Measurements from ENCODE around the gene SCYL1.
A peak's percentile ranks its signal among the peaks of the same experiment; 100 is the strongest.
"Not testable (repeated sequence)": the region's sequence is repeated elsewhere in the genome, so short reads cannot be mapped to it uniquely, and the experiment has no call there.

Gene SCYL1

GRCh38 chr11:65558002-65558929 is 33.4 kb downstream of the SCYL1 start, which contains the start of gene LTBP3:
Gene LTBP3 (minus strand): TSS chr11:65558359. CDS start chr11:65557959, 400 bp downstream.
- no peaks in the 10 kb centered on the region for H3K36me3 ChIP-seq (ENCODE audit: control insufficient read depth, insufficient read depth, low read length)
- 1 to 2% methylated on average over 35 to 36 of the region's 79 CpGs for whole genome bisulfite sequencing, 2 experiments (ENCODE audit: insufficient coverage in 2 of 2)
- no peaks in the 10 kb centered on the region for H3K9me3 ChIP-seq (ENCODE audit: control insufficient read depth, low read length)
- peak within 1 kb of the TSS; percentile 67 for H3K27ac ChIP-seq (ENCODE audit: low read depth, low read length, severe bottlenecking)
- peaks cover 59% of the 10 kb centered on the region for H3K4me1 ChIP-seq (ENCODE audit: control insufficient read depth, insufficient read depth, low read length, poor library complexity, severe bottlenecking)
- peak within 1 kb of the TSS; percentile 44 for H3K4me3 ChIP-seq (ENCODE audit: extremely low read depth, insufficient read depth, low read length, poor library complexity, severe bottlenecking)

DNA sequence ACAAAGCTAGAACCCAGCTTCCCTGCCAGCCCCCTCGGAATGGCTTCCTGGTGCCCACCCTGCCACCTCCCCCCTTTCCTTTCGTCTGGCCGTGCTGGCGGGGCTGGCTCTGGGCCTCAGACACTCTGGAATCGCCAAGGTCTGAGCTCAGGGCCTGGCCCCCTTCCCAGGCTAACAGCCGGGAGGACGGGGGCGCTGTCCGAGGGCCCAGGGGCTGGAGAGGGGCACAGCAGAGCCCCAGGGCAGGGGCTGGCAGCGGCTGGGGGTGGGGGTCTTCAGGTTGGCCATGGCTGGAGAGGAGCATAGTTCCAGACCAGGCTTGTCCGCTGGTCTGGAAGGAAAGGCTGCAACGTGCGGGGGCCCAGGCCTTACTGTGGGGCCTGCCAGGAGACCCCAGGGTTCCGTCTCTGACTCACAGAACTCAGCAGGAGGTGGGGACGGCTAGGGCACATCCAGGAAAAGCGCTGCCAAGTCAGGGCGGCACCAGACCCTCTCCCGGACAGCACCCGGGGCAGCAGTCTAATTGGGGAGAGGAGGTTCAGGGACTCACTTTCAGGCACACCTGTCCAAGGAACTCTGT is 34.1 kb downstream of the SCYL1 start:
- peak overlapping the region; percentile 44 for H3K4me3 ChIP-seq (ENCODE audit: extremely low read depth, insufficient read depth, low read length, poor library complexity, severe bottlenecking)
- 68 to 69% methylated on average over 9 to 19 of the region's 19 CpGs for WGBS, 2 experiments (ENCODE audit: insufficient coverage in 2 of 2)
- peak overlapping the region; percentile 67 for H3K27ac ChIP-seq (ENCODE audit: low read depth, low read length, severe bottlenecking)
- H3K4me1 ChIP-seq (ENCODE audit: control insufficient read depth, insufficient read depth, low read length, poor library complexity, severe bottlenecking), result peaks cover 53% of the 10 kb centered on the region
- H3K36me3 ChIP-seq (ENCODE audit: control insufficient read depth, insufficient read depth, low read length), result no peaks in the 10 kb centered on the region
- no peaks in the 10 kb centered on the region for H3K9me3 ChIP-seq (ENCODE audit: control insufficient read depth, low read length)

DNA sequence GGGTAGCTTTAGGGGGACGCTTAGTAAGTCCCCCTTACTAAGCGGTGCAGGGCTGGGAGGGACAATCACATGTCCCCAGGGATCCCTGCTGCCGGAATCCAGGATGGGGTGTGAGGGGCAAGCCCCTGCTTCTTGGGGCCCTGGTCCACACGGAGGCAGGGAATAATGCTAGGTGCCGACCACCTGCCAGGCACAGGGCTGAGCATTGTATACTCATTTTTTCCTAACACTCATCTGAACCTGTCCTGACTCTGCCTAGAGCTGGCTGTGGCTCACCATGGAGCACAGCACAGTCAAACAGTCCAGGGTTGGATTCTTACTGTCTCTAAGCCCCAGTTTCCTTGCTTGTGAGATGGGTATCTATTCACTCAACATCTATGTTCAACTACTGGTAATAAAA is 34.7 kb downstream of the SCYL1 start:
- H3K4me3 ChIP-seq (ENCODE audit: extremely low read depth, insufficient read depth, low read length, poor library complexity, severe bottlenecking), result no peak overlapping the region
- H3K27ac ChIP-seq (ENCODE audit: low read depth, low read length, severe bottlenecking), result peak overlapping the region; percentile 50
- peaks cover 51% of the 10 kb centered on the region for H3K4me1 ChIP-seq (ENCODE audit: control insufficient read depth, insufficient read depth, low read length, poor library complexity, severe bottlenecking)
- H3K36me3 ChIP-seq (ENCODE audit: control insufficient read depth, insufficient read depth, low read length), result no peaks in the 10 kb centered on the region
- H3K9me3 ChIP-seq (ENCODE audit: control insufficient read depth, low read length), result no peaks in the 10 kb centered on the region
- 71 to 89% methylated on average over 3 to 4 of the region's 5 CpGs for WGBS, 2 experiments (ENCODE audit: insufficient coverage in 2 of 2)

- H3K4me1 ChIP-seq (ENCODE audit: control insufficient read depth, insufficient read depth, low read length, poor library complexity, severe bottlenecking), result peaks cover 48% of the 10 kb centered on the region
- WGBS, 2 experiments (ENCODE audit: insufficient coverage in 2 of 2), result 39 to 57% methylated on average over 4 to 5 of the region's 5 CpGs
- H3K36me3 ChIP-seq (ENCODE audit: control insufficient read depth, insufficient read depth, low read length), result no peaks in the 10 kb centered on the region
- H3K4me3 ChIP-seq (ENCODE audit: extremely low read depth, insufficient read depth, low read length, poor library complexity, severe bottlenecking), result no peak overlapping the region
- peak overlapping the region; percentile 50 for H3K27ac ChIP-seq (ENCODE audit: low read depth, low read length, severe bottlenecking)
- H3K9me3 ChIP-seq (ENCODE audit: control insufficient read depth, low read length), result no peaks in the 10 kb centered on the region
Observed at GRCh38 chr11:65559951-65560537, 35.2 kb downstream of the SCYL1 start.

- WGBS, 2 experiments (ENCODE audit: insufficient coverage in 2 of 2), result 9 to 17% methylated on average over 8 to 12 of the region's 15 CpGs
- no peaks in the 10 kb centered on the region for H3K9me3 ChIP-seq (ENCODE audit: control insufficient read depth, low read length)
- no peak overlapping the region for H3K4me3 ChIP-seq (ENCODE audit: extremely low read depth, insufficient read depth, low read length, poor library complexity, severe bottlenecking)
- H3K27ac ChIP-seq (ENCODE audit: low read depth, low read length, severe bottlenecking), result peak overlapping the region; percentile 73
- H3K36me3 ChIP-seq (ENCODE audit: control insufficient read depth, insufficient read depth, low read length), result no peaks in the 10 kb centered on the region
- peaks cover 40% of the 10 kb centered on the region for H3K4me1 ChIP-seq (ENCODE audit: control insufficient read depth, insufficient read depth, low read length, poor library complexity, severe bottlenecking)
Observed at GRCh38 chr11:65560555-65561418, 35.9 kb downstream of the SCYL1 start.

GRCh38 chr11:65562020-65562419 is 37.1 kb downstream of the SCYL1 start:
- no peaks in the 10 kb centered on the region for H3K9me3 ChIP-seq (ENCODE audit: control insufficient read depth, low read length)
- no peaks in the 10 kb centered on the region for H3K36me3 ChIP-seq (ENCODE audit: control insufficient read depth, insufficient read depth, low read length)
- H3K4me3 ChIP-seq (ENCODE audit: extremely low read depth, insufficient read depth, low read length, poor library complexity, severe bottlenecking), result no peak overlapping the region
- H3K4me1 ChIP-seq (ENCODE audit: control insufficient read depth, insufficient read depth, low read length, poor library complexity, severe bottlenecking), result peaks cover 37% of the 10 kb centered on the region
- H3K27ac ChIP-seq (ENCODE audit: low read depth, low read length, severe bottlenecking), result no peak overlapping the region
- WGBS, 2 experiments (ENCODE audit: insufficient coverage in 2 of 2), result 95 to 96% methylated on average over 6 to 7 of the region's 7 CpGs

GRCh38 chr11:65562788-65563187 is 37.9 kb downstream of the SCYL1 start:
- peaks cover 31% of the 10 kb centered on the region for H3K4me1 ChIP-seq (ENCODE audit: control insufficient read depth, insufficient read depth, low read length, poor library complexity, severe bottlenecking)
- no peaks in the 10 kb centered on the region for H3K9me3 ChIP-seq (ENCODE audit: control insufficient read depth, low read length)
- H3K4me3 ChIP-seq (ENCODE audit: extremely low read depth, insufficient read depth, low read length, poor library complexity, severe bottlenecking), result no peak overlapping the region
- H3K27ac ChIP-seq (ENCODE audit: low read depth, low read length, severe bottlenecking), result no peak overlapping the region
- no peaks in the 10 kb centered on the region for H3K36me3 ChIP-seq (ENCODE audit: control insufficient read depth, insufficient read depth, low read length)
- WGBS, 2 experiments (ENCODE audit: insufficient coverage in 2 of 2), result 93 to 100% methylated on average over 2 to 6 of the region's 9 CpGs

GRCh38 chr11:65563601-65564000 is 38.7 kb downstream of the SCYL1 start:
- H3K36me3 ChIP-seq (ENCODE audit: control insufficient read depth, insufficient read depth, low read length), result no peaks in the 10 kb centered on the region
- peaks cover 30% of the 10 kb centered on the region for H3K4me1 ChIP-seq (ENCODE audit: control insufficient read depth, insufficient read depth, low read length, poor library complexity, severe bottlenecking)
- no peak overlapping the region for H3K4me3 ChIP-seq (ENCODE audit: extremely low read depth, insufficient read depth, low read length, poor library complexity, severe bottlenecking)
- peak overlapping the region; percentile 32 for H3K27ac ChIP-seq (ENCODE audit: low read depth, low read length, severe bottlenecking)
- WGBS, 2 experiments (ENCODE audit: insufficient coverage in 2 of 2), result 96 to 100% methylated on average over 4 of the region's 4 CpGs
- no peaks in the 10 kb centered on the region for H3K9me3 ChIP-seq (ENCODE audit: control insufficient read depth, low read length)

- H3K36me3 ChIP-seq (ENCODE audit: control insufficient read depth, insufficient read depth, low read length); H3K9me3 ChIP-seq (ENCODE audit: control insufficient read depth, low read length); H3K27ac ChIP-seq (ENCODE audit: low read depth, low read length, severe bottlenecking); H3K4me3 ChIP-seq (ENCODE audit: extremely low read depth, insufficient read depth, low read length, poor library complexity, severe bottlenecking): not testable (repeated sequence)
- H3K4me1 ChIP-seq (ENCODE audit: control insufficient read depth, insufficient read depth, low read length, poor library complexity, severe bottlenecking), result peaks cover 21% of the 10 kb centered on the region
- WGBS, 2 experiments (ENCODE audit: insufficient coverage in 2 of 2), result 90 to 98% methylated on average over 6 to 9 of the region's 12 CpGs
Observed at GRCh38 chr11:65564879-65565559, 40.1 kb downstream of the SCYL1 start.

Data from mesodermal cell (in vitro differentiated cells).